T follicular helper cell (primary cell): ENCODE measurements around the gene PPP1R9A.
"Not testable (repeated sequence)": the region's sequence is repeated elsewhere in the genome, so short reads cannot be mapped to it uniquely, and the experiment has no call there.

Source experiments
- DNase-seq: peaks from one replicate; pipeline ENCODE4 v3.0.0-alpha.2; 2020; ENCODE audit warnings: low read depth

Gene PPP1R9A

DNA sequence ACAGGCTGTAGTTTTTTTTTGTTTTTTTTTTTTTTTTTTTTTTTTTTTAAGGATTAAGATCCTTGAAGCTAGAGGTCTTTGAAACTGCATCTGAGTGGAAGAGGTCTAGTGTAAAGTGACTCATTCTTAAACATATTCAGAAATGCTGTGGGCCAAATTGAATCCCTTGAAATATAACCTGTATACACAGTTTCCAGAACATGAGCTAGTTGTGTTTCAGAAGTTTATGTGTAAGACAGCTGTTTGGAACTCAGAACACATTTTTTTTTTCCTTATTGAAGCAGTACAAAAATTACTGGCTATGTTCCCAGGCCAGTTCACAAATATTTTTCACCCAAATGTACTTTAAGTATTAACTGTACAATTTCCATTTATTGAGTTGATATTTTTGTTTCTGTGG lies 67.9 kb downstream of the PPP1R9A start:
- no peak for DNase-seq

- DNase-seq: no peak
Measured at GRCh38 chr7:94980418-94981142, 73.2 kb downstream of the PPP1R9A start.

DNA sequence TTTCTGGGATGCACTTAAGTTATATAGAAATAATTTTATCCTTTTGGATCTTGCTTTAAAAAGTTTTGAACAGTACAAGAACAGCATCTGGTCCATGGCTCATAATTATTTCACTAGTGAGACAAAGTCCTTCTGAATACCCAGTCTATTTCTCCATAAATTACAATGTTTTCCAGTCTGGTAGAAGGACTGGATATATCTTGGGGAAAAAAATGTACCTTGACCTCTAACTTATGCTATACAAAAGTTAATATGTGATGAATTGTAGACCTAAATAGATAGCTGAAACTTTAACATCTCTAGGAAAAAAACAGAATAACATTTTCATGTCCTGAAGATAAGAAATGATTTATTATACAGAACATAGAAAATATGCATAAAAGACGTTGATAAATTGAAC lies 88.5 kb downstream of the PPP1R9A start:
- DNase-seq: no peak

DNA sequence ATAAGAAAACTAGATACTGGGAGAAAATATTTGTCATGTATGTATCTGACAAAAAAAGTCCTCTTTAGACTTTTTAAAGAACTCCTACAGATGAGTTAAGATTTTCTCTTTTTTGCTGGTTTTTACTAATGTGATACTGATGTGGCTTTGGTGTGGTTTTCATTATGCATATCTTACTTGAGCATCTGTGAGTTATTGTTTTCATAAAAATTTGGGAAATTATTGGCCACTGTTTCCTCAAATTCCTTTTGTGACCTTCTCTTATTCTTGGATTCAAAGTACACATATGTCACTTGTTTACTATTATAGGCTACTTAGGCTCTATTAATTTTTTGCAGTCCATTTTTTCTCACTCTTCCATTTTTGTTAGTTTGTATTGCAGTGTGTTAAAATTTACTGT lies 89.0 kb downstream of the PPP1R9A start:
- no peak for DNase-seq

DNA sequence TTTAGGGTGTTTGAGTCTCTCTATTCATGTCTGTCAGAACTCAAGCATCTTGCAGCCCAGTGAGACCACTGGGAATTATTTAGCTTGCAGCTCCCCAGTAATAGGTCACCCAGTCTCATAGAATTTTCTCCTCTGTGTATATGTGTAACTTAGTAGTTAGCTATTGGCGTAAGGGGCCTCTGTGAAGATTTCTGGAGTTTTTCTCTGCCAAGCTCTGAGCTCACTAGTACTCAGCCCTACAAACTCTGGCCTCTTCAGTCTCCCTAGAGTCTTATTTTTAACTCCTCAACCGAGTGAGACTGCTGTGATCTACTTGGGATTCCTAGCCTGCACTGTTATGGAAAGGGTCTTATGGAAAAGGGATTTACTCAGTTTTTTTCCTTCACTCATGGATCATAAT lies 90.2 kb downstream of the PPP1R9A start:
- no peak for DNase-seq

GRCh38 chr7:94998266-94999068 lies 91.1 kb downstream of the PPP1R9A start:
- DNase-seq: no peak

- no peak for DNase-seq
Measured at GRCh38 chr7:94999069-94999351, 91.6 kb downstream of the PPP1R9A start.

GRCh38 chr7:94999601-95000000 lies 92.2 kb downstream of the PPP1R9A start:
- DNase-seq: not testable (repeated sequence)

GRCh38 chr7:95001258-95001657 lies 93.9 kb downstream of the PPP1R9A start:
- no peak for DNase-seq

DNA sequence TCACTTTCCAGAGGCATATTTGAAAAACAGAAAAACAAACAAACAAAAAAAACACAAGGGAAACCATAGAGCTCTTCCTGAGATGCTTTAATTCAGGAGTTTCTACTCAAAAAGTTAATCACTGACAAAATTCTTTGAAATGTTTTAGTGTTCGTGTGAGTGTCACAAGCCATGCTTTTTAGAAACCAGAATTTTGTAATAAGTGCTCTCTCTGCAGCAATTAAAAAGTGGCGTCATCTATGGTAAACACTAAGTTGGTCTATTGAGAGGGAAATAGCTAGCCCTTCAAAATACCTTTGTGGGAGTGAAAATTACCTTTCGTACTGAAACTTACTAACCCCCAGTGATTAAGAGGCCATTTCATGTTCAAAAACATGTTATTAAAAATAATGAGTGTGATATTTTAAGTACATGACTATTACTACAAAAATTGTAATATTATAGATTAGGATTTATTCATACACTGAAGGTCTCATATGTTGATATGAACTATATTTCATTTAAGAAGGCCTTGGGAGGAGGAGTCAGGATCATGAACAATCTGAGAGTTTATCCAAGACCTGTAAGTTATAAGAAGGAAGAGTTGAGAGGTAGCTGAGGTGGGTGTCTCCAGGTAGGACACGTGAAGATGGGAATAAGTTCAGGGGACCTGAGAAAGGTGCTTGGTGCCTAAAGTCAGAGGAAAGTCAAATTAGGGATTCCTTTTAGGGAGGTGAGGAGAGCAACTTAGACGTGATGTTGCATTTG lies 94.6 kb downstream of the PPP1R9A start:
- no peak for DNase-seq

GRCh38 chr7:95002775-95003174 lies 95.4 kb downstream of the PPP1R9A start:
- DNase-seq: no peak

GRCh38 chr7:95004618-95005247 lies 97.3 kb downstream of the PPP1R9A start:
- DNase-seq: no peak

- DNase-seq: no peak
Measured at GRCh38 chr7:95006010-95006409, 98.6 kb downstream of the PPP1R9A start.

- DNase-seq: not testable (repeated sequence)
Measured at GRCh38 chr7:95008773-95009172, 101.4 kb downstream of the PPP1R9A start.

DNA sequence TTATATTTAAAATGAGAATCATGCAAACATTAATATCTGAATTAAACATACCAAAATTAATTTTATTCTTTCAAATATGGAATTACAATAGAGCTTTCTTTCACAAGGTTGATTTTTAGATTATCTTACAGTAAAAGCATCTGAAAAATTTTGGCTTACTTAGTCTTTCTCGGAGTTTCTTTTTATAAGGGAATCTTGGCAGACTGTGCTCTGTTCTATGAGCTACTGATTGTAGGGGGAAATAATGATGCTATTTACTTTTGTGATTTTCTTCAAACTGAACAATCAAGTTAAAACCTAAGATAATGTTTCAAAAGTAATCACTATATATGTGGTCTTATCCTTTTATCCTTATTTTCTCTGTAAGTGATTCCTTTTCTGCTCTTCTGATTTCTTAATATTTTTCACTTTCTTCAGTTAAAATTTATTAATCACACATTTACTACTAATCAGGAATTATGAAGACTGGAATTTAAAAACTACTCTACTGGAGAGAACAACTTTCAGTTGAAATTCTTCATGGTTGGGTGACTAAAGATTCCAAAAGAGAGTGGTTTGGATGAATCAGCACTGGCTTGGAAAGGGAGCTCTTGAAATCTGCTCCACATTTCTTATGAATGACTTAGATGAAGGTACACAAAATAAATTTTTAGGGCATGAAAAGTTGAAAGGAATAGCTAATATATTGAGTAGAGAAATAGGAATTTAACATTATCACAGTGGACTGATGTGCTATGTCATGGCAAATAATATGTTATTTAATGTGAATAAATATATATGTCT lies 103.9 kb downstream of the PPP1R9A start:
- DNase-seq: no peak

- DNase-seq: no peak
Measured at GRCh38 chr7:95011995-95012394, 104.6 kb downstream of the PPP1R9A start.

DNA sequence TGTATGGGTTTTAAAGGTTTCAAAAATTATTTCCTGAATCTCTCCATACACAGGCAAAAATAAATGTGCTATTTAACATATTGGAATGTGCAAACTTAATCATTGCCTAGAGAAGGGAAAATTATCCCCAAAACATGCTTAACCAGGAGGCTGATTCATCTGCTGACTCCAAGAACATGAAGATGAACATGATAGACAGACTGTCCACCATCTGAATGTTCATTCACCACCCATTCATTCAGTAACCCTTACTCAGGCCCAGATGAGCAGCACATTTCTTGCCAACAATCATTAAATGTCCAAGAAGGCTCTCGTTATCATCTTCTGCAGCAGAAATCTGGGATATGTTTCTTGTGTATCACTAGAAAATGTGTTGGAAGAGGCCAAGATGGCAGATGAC lies 110.6 kb downstream of the PPP1R9A start:
- no peak for DNase-seq

- DNase-seq: no peak
Measured at GRCh38 chr7:95026018-95026417, 118.6 kb downstream of the PPP1R9A start.

DNA sequence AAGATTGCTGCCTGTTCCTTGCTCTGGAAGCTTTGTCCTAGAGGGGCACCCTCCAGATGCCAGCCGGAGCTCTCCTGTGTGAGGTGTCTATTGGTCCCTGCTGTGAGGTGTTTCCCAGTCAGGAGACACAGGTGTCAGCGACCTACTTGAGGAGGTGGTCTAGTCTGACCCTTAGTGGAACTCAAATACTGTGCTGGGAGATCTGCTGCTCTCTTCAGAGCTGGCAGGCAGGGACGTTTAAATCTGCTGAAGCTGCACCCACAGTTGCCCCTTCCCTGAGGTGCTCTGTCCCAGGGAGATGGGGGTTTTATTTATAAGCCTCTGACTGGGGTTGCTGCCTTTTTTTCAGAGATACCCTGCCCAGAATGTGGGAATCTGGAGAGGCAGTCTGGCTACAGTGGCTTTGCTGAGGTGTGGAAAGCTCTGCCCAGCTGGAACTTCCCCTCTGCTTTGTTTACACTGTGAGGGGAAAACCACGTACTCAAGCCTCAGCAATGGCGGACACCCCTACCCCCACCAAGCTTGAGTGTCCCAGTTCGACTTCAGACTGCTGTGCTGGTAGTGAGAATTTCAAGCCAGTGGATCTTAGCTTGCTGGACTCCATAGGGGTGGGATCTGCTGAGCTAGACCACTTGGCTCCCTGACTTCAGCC lies 119.2 kb downstream of the PPP1R9A start:
- no peak for DNase-seq

DNA sequence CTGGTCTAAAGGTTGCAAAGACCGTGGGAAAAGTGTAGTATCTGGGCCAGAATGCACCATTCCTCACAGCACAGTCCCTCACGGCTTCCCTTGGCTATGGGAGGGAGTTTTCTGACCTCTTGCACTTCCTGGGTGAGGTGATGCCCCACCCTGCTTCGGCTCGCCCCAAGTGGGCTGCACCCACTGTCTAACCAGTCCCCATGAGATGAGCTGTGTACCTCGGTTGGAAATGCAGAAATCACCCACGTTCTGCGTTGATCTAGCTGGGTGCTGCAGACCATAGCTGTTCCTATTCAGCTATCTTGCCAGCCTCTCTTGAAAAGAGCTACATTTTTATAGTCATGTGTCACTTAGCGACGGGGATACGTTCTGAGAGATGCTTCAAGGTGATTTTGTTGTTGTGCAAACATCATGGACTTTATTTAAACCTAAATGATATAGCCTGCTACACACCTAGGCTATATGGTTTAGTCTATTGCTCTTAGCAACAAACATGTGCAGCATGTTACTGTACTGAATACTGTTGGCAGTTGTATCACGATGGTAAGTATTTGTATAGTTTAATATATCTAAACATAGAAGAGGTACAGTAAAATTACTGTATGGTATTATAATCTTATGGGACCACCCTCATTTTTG lies 120.0 kb downstream of the PPP1R9A start:
- no peak for DNase-seq

DNA sequence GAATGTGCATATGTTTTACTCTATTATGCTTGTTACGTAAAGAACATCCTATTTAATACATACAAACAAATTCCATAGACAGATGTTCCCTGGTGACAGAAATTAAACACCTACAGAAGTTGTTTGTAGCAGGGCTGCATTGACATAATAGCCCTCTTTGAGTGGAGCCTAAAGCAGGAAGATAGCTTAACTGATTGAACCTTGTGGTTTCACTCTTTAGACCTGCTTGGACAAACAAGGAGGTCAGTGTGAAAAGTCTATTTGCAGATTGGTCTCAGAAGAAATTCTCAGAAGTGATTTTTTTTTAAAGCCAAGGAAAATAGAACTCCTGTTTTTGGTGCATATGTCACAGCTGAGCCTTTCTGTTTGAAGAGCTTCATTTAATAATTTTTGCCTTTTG lies 121.3 kb downstream of the PPP1R9A start:
- no peak for DNase-seq
